Measurements from ENCODE around the gene GSE1.

Gene GSE1

GRCh38 chr16:85616607-85617321, 3.6 kb downstream of the GSE1 start:
- peak; percentile 38; the same call in 1 of the 2 replicates for TF ChIP-seq SPI1 (IDR thresholded peaks at IDR 0.05; ENCODE audit: borderline replicate concordance, low read depth)
- TF ChIP-seq CTCF (IDR thresholded peaks at IDR 0.05; ENCODE audit: insufficient read depth, low read length) = no peak
- Histone ChIP-seq H3K4me3 (replicated peaks; ENCODE audit: insufficient read depth, low read length) (peak overlapping the region; percentile 36), H3K27me3 (ENCODE audit: insufficient read depth, poor library complexity, severe bottlenecking) (no peaks in the 10 kb centered on the region), H3K27ac (replicated peaks) (peak overlapping the region; percentile 65)
- peak; percentile 34 to 64 for DNase-seq (ENCODE audit: low read depth in 1 of 2, low spot score in 1 of 2)

- TF ChIP-seq GABPA (IDR thresholded peaks at IDR 0.05; ENCODE audit: low read depth) = no peak
- TF ChIP-seq CTCF (IDR thresholded peaks at IDR 0.05; ENCODE audit: insufficient read depth, low read length) = no peak
- no peak for TF ChIP-seq REST (IDR thresholded peaks at IDR 0.05; ENCODE audit: insufficient replicate concordance, low read depth)
- no peak for TF ChIP-seq SPI1 (IDR thresholded peaks at IDR 0.05; ENCODE audit: borderline replicate concordance, low read depth)
- no peak for TF ChIP-seq POLR2AphosphoS5 (IDR thresholded peaks at IDR 0.05; ENCODE audit: low read depth)
These were observed 4.8 kb downstream of the GSE1 start for GRCh38 chr16:85617948-85618347.

GRCh38 chr16:85618521-85618920, 5.4 kb downstream of the GSE1 start:
- no peak overlapping the region for H3K27ac ChIP-seq (replicated peaks)
- TF ChIP-seq CTCF (IDR thresholded peaks at IDR 0.05; ENCODE audit: insufficient read depth, low read length) (no peak), POLR2AphosphoS5 (IDR thresholded peaks at IDR 0.05; ENCODE audit: low read depth) (no peak), SPI1 (IDR thresholded peaks at IDR 0.05; ENCODE audit: borderline replicate concordance, low read depth) (no peak), REST (IDR thresholded peaks at IDR 0.05; ENCODE audit: insufficient replicate concordance, low read depth) (no peak), GABPA (IDR thresholded peaks at IDR 0.05; ENCODE audit: low read depth) (no peak)

More at GRCh38 chr16:85617948-85618347, 4.8 kb downstream of the GSE1 start:
- Histone ChIP-seq H3K4me3 (replicated peaks; ENCODE audit: insufficient read depth, low read length) (no peak overlapping the region), H3K27me3 (ENCODE audit: insufficient read depth, poor library complexity, severe bottlenecking) (no peaks in the 10 kb centered on the region), H3K27ac (replicated peaks) (no peak overlapping the region)
- DNase-seq (ENCODE audit: low read depth in 1 of 2, low spot score in 1 of 2) = no peak

More at GRCh38 chr16:85618521-85618920, 5.4 kb downstream of the GSE1 start:
- Histone ChIP-seq H3K27me3 (ENCODE audit: insufficient read depth, poor library complexity, severe bottlenecking) (no peaks in the 10 kb centered on the region), H3K4me3 (replicated peaks; ENCODE audit: insufficient read depth, low read length) (no peak overlapping the region)
- DNase-seq (ENCODE audit: low read depth in 1 of 2, low spot score in 1 of 2) = no peak

Data from HL-60 (cell line).